GM21381 (cell line): ENCODE data around the gene KCNJ5.
A peak's percentile ranks its signal among the peaks of the same experiment; 100 is the strongest.

Experiments used
- ATAC-seq: cut with Tn5 transposase; IDR thresholded peaks from one replicate; pipeline ENCODE4 v1.9.1; 2021; ENCODE audit warnings: mild to moderate bottlenecking, moderate library complexity; ENCODE audit not compliant: unreplicated experiment

KCNJ5 gene

GRCh38 chr11:128890543-128891368 lies at the start of gene KCNJ5:
TSS of gene KCNJ5 (plus strand) at chr11:128891356. CDS start at chr11:128911274, 19,918 bp downstream.
- no peak for ATAC-seq

DNA sequence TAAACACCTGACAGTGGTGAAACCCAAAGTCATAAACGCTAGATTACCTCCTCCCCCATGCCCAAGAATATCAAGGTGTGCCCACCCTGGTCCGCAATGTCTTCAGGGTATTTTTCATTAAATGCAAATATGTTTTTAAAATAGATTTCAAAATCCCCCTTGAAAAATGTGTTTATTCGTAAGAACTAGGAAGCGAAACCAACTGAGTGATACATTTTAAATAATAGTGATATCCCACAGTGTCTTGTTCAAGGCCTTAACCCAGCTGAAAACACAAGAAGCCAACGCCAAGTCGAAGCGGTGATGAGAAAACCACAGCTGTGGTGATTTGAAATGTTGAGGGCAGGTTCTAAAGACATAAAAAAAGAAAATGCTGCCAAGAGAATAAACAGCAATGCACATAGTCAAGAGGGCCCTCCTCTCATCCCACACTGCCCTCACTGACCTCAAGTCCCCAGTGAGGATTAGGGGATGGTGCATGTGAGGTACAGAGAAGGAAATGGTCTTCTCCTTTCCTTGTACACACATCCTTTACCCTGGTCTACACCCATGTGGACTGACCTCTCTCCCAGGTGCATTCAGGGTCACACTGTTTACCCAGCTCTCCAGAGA lies 49.6 kb upstream of the KCNJ5 start:
- ATAC-seq, result peak; percentile 59

GRCh38 chr11:128843198-128843785 lies 47.9 kb upstream of the KCNJ5 start:
- no peak for ATAC-seq

- ATAC-seq, result no peak
These were observed 45.8 kb upstream of the KCNJ5 start for GRCh38 chr11:128845334-128845780.

- no peak for ATAC-seq
These were observed 44.2 kb upstream of the KCNJ5 start for GRCh38 chr11:128846985-128847384.

DNA sequence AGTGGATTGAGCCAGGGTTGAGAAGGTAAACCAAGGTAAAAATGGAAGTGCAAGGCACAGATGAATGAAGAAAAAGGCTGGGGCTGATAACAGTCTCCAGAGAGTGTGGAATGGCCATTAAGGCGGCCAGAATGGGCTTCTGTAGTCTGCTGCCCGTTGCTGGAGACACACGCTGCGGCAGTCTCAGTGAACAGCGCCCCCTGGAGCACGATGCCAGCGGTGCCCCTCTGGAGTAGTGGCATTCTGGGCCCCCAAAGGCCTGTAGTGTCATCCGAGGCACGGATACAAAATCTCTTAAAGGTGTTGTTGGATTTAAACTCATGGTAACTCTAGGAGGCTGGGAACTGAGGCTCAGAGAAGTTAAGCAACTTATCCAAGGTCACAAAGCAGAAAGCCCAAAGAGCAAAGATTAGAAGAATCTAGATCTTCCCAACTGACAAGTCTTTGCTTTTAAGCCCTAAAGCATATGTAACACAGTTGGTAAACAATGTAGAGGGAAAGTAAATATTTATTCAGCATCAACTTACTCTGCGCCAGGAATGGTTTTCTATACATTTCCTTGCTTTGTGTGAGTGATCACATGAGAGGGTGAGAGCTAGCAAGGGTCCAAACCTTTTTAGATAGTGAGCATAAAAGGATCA lies 42.2 kb upstream of the KCNJ5 start:
- ATAC-seq, result peak; percentile 84

DNA sequence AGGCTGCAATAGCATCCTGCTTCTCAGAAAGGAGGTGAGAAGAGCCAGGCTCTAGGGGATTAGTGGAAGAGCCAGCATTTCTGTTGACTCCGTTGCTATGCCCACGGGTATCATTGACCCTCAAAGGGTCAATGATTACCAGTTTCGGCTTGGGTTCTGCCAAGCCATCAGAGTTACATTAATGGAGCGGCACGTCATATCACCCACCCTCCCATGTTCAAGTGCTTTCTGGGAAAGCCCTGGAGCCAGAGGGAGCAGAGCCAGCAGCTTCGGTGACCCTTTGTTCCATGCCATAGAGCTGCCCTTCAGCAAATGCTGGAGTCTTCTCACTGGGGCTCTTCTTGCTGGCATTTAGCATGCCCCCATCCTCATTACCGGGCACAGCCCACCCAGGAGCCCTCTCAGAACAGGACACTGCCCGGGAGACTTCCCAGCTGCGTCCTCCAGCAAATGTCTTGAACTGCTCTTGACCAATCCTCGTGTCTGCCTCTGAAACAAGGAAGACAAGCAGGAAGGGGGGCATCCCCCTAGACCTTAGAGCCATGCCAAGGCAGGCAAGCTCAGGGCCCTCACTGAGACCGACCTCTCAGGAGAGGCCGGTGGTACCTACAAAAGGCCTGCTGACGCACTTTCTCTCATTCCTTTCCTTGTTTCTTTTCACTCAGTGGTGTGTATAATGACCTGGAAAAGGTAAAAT lies 38.7 kb upstream of the KCNJ5 start:
- ATAC-seq, result no peak

DNA sequence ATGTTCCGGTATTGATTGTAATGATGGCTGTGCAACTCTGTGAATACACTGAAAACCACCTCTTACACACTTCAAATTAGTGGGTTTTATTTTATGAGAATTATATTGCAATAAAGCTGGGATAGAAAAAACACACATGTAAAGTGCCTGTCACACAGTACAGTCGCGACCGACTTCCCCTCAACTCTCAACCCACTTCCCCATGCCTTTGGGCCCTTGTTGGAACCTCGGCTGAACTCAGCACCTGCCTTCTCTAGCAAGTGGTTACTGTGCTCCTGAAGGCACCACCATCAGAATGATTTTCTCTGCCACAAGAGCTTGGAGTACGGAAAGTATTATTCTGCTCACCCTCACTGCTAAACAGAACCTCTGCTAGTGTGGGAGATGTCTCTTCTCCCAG lies 37.6 kb upstream of the KCNJ5 start:
- ATAC-seq, result no peak

DNA sequence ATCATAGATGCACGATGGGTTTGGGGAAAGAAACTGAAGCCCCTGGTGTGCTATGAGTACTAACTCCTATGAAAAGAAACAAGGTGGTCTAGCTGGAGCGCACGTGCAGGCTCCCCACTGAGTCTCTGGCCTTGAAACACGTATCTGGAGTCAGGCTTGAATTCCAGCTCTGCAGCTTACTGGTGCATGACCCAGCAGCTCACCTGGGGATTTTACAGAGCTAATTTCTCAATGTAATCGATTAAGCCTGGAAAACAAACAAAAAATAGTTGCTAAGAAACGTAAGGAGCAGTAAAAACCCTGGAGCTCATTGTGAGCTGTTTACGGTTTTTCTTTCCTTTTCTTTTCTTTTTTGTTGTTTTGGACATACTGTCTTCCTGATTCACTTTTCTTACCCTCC lies 36.3 kb upstream of the KCNJ5 start:
- no peak for ATAC-seq

DNA sequence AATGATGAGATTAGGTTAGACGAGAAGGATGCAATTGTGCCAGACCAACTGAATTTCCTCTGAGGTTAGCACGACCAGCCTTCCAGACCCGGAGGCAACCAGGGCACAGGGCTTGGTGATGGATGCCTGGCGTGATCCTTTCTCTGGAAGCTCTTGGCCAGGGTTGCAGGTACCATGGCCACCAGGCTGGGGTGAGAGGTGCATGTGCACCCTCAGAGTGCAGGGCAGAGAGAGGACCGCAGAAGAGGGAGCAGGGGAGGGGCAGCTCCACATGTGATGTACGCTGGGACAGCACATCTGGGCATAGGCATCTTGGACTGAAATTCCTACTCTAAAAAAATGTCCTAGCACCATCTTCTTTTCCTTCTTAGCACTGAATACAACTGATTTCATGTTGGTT lies 34.9 kb upstream of the KCNJ5 start:
- ATAC-seq, result no peak

- ATAC-seq, result no peak
These were observed 33.8 kb upstream of the KCNJ5 start for GRCh38 chr11:128857341-128857740.

DNA sequence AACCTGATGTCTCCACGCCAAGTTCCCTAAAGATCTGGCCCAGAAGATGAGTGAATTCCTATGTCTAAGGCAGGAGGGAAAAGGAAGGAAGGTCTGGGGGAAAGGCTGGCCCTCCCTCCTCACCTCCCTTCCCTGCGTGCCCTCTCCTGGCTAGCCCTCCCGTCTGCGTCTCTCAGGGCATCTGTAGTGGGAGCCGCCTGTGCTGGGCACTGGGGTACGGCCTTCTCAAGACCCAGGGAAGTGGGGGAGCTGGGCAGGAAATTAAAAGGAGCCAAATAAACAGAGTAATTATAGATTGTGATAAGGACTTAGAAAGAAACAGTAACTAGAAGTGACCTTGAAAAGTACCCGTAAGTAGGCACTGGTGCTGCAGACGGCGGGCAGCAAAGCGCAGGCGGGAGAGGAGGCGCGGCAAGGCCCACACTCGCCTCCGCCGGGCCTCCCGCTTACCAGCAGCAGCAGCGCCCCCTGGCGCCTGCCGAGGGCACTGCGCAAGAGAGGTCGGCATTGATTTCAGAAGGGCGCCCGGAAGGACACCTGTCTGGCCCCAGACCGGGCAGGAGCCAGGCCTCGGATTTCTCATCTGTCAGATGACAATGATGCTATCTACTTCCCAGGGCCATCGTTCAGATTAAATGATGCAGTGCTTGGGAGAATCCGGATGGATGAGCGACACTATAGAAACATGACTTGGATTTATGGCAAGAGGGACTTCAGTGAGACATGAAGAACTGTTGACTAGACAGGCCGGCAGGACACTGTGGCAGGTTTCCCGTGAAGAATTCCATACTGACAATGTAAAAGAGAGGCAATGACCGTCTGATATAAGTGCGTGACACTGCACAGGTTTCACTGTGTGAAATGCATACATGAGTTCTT lies 31.4 kb upstream of the KCNJ5 start:
- ATAC-seq, result peak; percentile 95

DNA sequence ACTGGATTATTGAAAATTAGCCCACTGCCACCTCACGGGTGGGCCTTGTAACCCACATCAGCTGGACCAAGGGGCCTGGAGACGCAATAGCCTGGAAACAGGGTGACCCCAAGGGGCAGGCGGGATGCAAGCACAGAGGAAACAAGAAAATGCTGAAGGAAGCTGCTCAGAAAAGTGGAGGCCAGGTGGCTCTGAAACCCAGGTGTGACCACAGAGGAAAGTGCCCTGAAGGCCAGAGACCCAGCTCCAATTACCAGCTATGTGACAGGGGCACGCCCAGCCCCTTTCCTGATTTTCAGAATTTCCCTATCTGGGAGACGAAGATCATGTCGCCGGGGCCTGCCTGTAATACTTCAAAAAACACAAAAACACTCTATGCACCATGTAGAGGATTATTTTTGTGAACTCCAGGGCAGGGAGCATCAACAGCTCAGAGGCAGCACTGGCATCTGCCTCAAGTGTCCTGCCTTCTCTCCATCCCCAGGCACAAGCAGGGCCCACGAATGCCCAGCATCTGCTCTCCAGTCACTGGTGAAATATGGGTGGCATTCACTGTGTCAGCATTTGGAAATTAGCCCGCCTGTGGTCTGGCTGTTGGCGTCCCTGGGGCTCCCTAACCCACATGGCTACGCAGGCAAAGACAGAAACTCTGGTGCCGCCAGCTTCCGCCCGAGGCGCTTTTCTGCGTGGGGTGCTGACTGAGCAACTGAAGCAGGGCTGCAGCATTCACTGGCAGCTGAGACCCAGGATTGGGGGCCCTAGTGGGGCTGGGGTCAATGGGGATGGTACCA lies 30.4 kb upstream of the KCNJ5 start:
- no peak for ATAC-seq

DNA sequence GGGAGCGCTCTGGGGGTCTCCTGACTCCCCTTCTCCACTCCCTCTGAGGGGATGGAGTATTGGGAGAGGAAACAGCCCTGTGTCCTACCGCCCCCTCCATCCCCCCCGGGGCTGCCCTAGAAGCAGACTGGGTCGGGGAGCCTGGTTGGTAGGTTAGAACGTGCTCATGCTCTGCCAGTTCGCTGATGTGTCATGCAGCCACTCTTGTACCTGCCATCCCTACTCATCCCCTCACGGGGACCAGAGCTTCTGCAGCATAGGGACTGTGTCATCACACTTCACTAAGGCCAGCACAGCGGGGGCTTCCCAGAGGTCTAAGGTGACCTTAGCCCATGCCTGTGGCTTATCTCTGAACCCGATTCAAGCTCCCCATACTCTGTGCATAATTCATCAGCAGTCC lies 28.8 kb upstream of the KCNJ5 start:
- no peak for ATAC-seq

DNA sequence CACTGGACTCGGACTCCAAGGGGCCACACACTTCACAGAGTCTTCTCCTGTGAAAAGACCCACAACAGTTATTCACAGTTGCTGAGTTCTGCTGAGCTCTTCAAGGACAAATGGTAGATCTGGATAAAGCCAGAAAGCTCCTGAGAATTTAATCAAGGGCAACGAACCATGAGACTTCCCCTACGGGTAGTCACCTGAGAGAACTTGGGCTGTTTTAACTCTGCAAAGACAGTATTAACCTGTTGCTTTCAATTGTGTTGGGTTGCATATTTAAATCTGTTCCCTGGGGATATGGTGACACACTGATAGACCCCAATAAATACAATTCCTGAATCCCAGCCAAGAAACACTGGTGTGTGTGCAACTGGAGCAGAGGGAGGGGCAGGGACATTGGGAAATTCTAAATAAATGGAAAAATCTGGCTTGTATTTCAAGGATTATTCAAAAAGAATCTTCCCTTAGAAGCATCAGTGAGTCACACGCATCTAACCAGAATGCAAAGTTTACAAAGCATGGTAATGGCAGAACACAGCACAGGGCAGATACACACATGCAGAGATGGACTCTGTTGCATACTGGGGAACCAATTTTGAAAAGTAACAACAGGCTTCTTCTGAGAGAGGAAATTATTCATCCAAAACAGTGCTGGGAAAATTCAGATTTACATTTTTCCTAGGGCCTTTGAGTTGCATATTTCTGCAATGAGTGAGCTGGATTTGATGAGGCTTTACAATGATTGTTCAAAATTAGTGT lies 28.1 kb upstream of the KCNJ5 start:
- no peak for ATAC-seq

- ATAC-seq, result no peak
These were observed 25.7 kb upstream of the KCNJ5 start for GRCh38 chr11:128865490-128865889.

- no peak for ATAC-seq
These were observed 23.9 kb upstream of the KCNJ5 start, which contains the start of gene KCNJ1 for GRCh38 chr11:128867277-128867676. TSS of gene KCNJ1 (minus strand) at chr11:128867296. CDS start at chr11:128840243, 27,053 bp downstream.
